NCI-H82 treated with DMSO at 0.1 percent for 48 hours (cell line): ENCODE data around the gene SCN3B.

Experiments
- DNase-seq: peaks from one replicate; lab custom pipeline; 2025; ENCODE audit not compliant: unreplicated experiment; lab: John Stamatoyannopoulos, UW

SCN3B gene

DNA sequence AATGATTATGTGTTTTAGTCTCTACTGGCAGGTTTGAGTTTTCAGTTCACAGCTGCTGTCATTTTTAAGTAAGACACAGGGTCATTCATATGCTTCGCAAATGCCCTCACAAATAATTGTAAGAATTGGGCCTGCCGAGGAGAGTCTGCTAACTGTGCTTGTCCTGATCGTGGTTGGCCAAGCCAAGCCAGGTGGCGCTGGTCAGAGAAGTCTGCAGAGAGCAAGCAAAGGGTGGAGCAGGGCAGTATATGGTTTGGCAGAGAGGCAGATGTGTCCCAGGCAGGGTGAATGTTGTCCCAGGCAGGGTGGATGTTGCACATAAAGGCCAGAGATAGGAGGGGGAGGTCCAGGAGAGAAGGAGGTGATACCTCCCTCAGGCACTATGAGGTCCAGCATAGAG is 52.7 kb downstream of the SCN3B start:
- DNase-seq, result no peak

- DNase-seq, result no peak
Observed at GRCh38 chr11:123601136-123601535, 53.3 kb downstream of the SCN3B start.

GRCh38 chr11:123597859-123598258 is 56.6 kb downstream of the SCN3B start:
- DNase-seq, result no peak

DNA sequence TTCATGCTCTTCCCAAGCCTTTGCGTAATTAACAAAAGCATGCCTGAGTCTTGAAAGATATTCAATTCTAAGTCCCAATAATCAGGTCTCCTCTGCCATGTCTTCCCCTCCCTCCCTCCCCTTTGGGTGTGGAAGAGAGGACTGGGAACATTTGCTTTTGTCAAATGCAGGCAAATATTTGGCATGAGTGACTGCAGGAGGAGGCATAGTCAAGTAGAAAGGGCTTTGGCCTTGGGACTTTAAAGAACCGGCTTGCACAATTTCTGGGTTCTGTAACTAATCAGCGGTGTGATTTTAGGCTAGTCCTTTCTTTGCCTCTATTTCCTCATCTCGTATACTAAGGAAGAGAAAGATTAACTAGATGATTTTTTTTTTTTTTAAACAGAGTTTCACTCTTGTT is 59.5 kb downstream of the SCN3B start:
- DNase-seq, result no peak

GRCh38 chr11:123594188-123594901 is 60.1 kb downstream of the SCN3B start:
- no peak for DNase-seq

DNA sequence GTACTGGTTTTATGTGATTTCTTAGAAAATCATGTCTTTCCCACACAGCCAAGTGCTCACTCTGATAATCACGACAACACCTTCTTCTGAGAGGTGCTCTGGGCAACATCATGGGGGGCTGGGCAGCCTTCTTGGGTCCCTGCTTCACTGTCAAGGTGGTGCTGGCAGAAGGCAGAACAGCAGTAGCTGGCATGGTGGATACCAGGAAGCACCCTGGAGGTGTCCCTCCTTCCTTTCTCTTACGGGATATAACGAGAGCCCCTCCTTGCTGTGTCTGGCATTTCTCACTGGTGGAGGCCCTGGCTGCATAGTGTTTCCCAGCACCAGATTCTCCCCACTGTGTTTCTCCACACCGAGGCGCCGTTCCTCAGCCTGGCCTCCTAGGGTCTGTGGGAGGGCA is 60.9 kb downstream of the SCN3B start:
- DNase-seq, result no peak

GRCh38 chr11:123590296-123590912 is 64.0 kb downstream of the SCN3B start:
- no peak for DNase-seq

DNA sequence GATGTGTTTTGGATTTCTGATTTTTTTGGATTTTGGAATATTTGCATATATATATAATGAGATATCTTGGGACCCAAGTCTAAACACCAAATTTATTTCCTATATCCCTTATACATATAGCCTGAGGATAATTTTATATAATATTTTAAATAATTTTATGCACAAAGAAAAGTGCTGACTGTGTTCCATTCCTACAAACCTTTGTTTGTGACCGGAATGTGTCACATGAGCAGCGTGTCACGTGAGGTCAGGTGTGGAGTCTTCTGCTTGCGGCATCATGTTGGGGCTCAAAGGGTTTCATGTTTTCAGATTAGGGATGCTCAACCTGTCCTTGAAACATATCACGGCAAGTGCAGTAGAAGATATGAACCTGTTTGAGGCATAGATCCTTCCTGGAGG is 65.6 kb downstream of the SCN3B start:
- DNase-seq, result no peak

DNA sequence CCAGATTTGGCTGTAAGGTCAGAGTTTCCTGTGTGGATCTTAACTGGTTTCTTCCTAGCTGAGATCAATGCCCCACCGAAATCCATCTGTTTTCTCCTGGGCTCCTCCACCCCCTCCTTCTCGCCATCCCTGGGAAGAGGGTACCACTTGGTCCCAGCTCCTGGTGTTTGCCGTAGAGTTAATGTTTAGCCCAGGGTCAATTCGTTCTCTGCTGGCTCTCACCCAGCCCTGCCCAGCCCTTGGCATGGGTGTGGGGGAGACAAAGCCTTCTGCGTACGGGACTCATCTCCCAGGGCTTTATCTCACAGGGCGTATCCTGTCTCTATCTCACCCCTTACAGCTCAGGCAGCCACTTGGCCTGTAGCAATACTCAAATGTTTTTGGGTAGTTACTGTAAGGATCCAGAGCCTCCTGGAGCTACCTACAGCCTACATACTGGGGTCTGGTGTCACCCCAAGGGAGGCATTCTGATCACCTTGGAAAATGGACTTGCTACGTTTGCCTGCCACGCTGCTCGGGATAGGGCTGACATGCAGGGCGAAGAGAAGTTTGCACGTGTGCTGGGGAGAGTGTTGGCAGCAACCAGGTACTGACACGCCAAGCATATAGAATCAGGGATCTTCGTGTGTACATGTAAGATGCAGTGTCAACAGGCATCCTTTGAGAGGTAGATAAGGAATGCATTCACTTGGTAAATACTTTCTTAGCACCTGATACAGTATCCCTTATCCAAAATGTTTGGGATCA is 66.1 kb downstream of the SCN3B start:
- DNase-seq, result no peak

DNA sequence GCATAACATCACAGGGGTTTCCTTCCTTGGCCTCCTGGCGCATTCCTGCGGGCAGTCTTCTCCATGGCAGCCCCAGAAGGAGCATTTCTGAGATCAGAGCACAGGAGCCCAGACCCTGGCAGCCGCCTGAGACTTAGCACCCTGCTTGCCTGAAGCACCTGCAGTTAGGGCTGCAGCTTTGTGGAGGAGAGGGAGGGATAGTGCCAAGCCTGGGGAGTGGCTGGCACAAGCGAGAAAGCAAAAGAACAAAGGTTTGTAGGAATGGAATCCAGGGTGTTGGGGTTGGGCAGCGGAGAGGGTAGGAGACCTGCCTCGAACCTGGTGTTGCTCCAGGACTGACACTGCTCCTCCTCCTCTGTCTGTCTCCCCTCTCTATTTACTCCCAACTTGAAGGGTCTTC is 66.9 kb downstream of the SCN3B start:
- DNase-seq, result no peak

GRCh38 chr11:123587044-123587443 is 67.4 kb downstream of the SCN3B start:
- DNase-seq, result no peak

GRCh38 chr11:123586568-123586967 is 67.9 kb downstream of the SCN3B start:
- DNase-seq, result no peak

- no peak for DNase-seq
Observed at GRCh38 chr11:123585706-123586105, 68.7 kb downstream of the SCN3B start.

DNA sequence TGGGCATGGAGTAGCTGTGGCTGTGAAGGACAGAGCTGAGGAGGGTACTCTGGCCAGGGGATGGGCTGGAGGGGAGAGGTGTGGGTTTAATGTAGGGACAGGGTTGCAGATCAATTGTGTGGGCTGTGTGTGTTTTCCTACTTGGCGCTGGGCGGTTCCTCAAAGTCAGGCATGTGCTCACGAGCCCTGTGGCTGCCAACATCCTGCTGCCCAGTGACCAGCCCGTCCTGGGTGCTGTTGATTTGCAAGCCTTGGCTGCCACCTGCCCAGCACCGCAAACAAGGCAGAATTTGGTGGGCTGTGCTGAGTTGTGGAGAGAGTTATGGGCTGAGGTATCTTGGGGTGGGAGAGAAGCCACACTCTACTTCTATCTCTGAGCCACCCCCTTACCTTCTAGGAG is 69.2 kb downstream of the SCN3B start:
- no peak for DNase-seq

- DNase-seq, result no peak
Observed at GRCh38 chr11:123584737-123585136, 69.7 kb downstream of the SCN3B start.

GRCh38 chr11:123584186-123584585 is 70.2 kb downstream of the SCN3B start:
- no peak for DNase-seq

DNA sequence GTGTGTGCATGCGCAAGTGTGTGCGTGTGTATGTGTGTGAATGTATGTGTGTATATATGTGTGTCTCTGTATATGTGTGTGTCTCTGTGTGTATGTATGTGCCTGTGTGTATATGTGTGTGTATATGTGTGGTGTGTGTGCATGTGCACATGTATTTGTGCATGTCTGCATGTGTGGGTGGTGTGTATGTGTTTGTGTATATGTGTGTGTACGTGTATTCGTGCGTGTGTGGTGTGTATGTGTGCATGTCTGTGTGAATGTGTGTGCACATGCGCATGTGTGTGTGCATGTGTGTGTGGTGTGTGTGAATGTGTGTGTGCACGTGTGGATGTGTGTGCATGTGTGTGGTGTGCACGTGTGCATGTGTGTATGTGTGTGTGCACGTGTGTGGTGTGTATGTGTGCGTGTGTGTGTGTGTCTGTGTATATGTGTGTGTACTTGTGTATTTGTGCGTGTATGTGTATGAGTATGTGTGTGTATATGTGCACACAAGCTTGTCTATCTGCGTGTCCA is 71.4 kb downstream of the SCN3B start:
- no peak for DNase-seq

- no peak for DNase-seq
Observed at GRCh38 chr11:123581651-123582399, 72.6 kb downstream of the SCN3B start.

DNA sequence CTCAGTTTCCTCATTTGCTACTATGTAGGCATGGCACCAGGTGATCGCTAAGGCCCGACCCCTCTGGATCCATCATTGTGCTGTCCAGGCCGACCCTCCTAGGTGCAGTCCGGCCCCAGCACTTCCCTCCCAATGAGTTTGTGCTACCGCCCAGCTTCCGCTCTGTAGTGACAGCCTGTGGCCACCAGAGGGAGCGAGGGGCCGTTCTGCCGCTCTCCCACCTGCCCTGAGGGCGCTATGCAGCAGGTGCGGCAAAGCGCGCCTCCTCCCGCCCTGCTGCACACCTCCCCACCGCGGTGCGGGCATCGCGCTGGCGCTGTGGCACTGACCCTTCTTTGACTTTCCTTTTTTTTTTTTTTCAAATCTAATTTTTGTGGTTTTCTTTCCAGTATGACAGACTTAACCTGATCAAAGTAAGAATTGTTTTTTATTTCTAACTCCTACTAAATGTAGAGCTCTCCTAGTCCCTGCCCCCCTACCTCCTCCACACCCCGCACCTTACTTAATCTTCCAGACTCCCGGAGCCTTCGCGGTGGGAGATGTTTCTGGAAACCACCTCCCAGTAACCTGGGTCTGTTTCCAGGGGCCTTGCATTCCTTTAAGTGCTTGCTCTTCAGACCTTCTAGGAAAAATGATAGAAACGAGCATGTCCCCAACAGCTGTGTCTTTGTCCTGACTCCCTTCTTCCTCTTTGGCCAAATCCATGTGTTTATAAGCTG is 73.7 kb downstream of the SCN3B start:
- no peak for DNase-seq

DNA sequence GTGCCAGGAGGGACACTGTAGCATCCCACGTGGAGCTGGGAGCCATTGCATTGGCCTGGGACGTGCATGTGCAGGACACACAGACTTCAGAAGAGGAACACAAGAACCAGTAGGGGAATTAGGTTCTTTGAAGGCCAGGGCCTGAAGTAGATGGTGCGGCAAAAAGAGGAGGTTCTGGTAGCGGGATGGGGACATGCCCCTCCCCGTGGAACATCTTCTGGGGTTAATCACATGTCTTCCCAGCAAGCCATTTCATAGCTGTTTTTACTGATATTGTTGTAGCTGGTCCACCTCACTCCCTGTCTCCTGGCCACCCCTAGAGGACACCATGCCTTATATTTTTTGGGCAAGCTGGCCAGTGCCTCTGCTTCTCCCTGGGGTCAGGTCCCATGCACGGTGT is 74.3 kb downstream of the SCN3B start:
- no peak for DNase-seq

DNA sequence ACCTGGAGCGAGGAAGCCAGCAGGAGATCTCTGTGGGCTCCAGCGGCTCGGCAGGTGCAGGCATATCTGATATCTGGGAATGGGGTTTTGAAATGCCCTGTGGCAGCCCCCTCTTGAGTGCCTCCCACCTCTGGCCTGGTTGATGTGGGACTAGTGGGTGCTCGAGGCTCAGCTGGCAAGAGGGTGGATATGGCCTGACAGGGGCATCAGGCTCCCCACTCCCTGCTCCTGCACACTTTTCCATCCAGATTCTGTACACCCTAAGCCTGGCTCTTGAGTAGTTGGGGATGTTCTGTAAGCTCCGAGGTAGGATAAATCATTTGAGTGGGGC is 75.0 kb downstream of the SCN3B start:
- DNase-seq, result no peak
